Transverse colon (tissue), 4 donors: ENCODE measurements around the gene SYNCRIP. TPM values are rescaled to one million over a fixed set of nuclear protein-coding genes. Genes with fewer than 3 reads are reported as not detected.

Experiments
- DNase-seq: peaks from one replicate; pipeline ENCODE4 v3.0.0-alpha.2; 2019
- H3K27ac ChIP-seq, 4 donors: fragments of 200-600 bp; sonication (generic); 2 replicates each; pipeline ENCODE4 v1.5.1; 2016 to 2018; ENCODE audit warnings: inconsistent platforms in 4 of 4
- H3K27me3 ChIP-seq: fragments of 200-600 bp; sonication (generic); 2 replicates; pipeline ENCODE4 v1.5.1; 2017; ENCODE audit warnings: inconsistent platforms
- H3K36me3 ChIP-seq, 4 donors: fragments of 200-600 bp; sonication (generic); 2 replicates each; pipeline ENCODE4 v1.5.1; 2017 to 2019; ENCODE audit warnings: inconsistent platforms in 4 of 4
- H3K4me1 ChIP-seq, 4 donors: fragments of 200-600 bp; sonication (generic); 2 replicates each; pipeline ENCODE4 v1.5.1; 2017 to 2020; ENCODE audit warnings: inconsistent platforms in 4 of 4
- H3K4me3 ChIP-seq, 4 donors: fragments of 200-600 bp; sonication (generic); 1 replicate in 1 of 4; 2 replicates in 3 of 4; pipeline versions ENCODE4 v1.5.1 to v1.6.1; 2017 to 2019; ENCODE audit warnings: inconsistent platforms in 4 of 4
- H3K9me3 ChIP-seq, 2 donors: fragments of 200-600 bp; sonication (generic); 2 replicates each; pipeline ENCODE4 v1.5.1; 2017 to 2019; ENCODE audit warnings: inconsistent platforms in 2 of 2
- EP300 ChIP-seq: sonication (generic); formaldehyde crosslinking; IDR thresholded peaks from one replicate; pipeline ENCODE4 v1.6.1; 2017; ENCODE audit warnings: antibody characterized with exemption, low read depth
- POLR2A ChIP-seq: fragments of 450-650 bp; IDR thresholded peaks from one replicate; pipeline ENCODE4 v1.6.1; 2016; ENCODE audit warnings: antibody characterized with exemption, mild to moderate bottlenecking, moderate library complexity
- POLR2AphosphoS5 ChIP-seq, 3 donors: sonication (generic); formaldehyde crosslinking; IDR thresholded peaks; one replicate each; pipeline ENCODE4 v1.6.1; 2016; ENCODE audit warnings: antibody characterized with exemption in 3 of 3
- WGBS, 2 donors: methylation state at CpG; one replicate each; pipeline ENCODE4 v1.1.5; 2018; ENCODE audit warnings: low coverage in 1 of 2; 5-methylcytosine and 5-hydroxymethylcytosine counted together
- in situ Hi-C, 4 donors: fragments of 200-750 bp; cut with MboI; loops; one replicate each; pipeline versions ENCODE4 v1.15.0 to v1.15.1; 2017; ENCODE audit warnings: low sequenced_read_pairs in 3 of 4, low pct_ligation_motif_present in 1 of 4, low pct_unique_long_range_greater_than_20kb in 1 of 4
- intact Hi-C: fragments of 100-400 bp; cut with DNase I; formaldehyde crosslinking; loops from one replicate; pipeline ENCODE4 v1.15.1; 2023; ENCODE audit warnings: low total_unique reads
- total RNA-seq, 4 donors: library from RNA; depleted of rRNA; stranded (reverse); fragments of >200 nt; gene quantifications; one replicate each; pipeline ENCODE4 v1.1.0, GENCODE V29; 2016
- TF ChIP-seq, protein P1 (sequence below), 5 experiments: fragments of 200-600 bp in 3 of 5; fragments of 450-650 bp in 2 of 5; sonication (generic) in 3 of 5; IDR thresholded peaks; 1 replicate in 2 of 5; 2 replicates in 3 of 5; pipeline ENCODE4 v1.5.1; 2016 to 2017; ENCODE audit warnings: antibody characterized with exemption in 5 of 5, inconsistent platforms in 3 of 5, mild to moderate bottlenecking in 2 of 5, moderate library complexity in 1 of 5

The SYNCRIP gene
- total RNA-seq, 4 donors from 2014 or later, result 27.7 to 84.8 (median 41.9) TPM

DNA sequence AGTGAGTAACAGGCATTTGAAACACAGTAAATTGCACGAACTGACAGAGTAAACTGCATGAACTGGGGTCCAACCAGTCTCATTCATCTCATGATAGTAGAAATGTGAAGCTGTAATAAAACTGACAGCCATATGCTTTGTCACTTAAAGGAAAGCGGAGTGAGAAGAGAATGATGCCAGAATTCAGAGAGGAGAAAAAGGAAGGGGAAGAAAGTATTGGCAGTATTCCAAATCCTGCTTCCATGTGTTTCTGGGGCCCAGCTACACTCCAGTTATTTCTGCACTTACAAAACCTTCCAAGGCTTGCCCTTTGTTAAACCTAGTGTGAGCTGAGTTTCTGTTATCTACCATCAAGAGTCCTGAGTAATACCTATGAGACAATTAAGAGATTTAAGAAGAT is 66.2 kb downstream of the SYNCRIP start:
- no peak for DNase-seq
- intact Hi-C loops, result no loop called here
- no peaks in the 10 kb centered on the region for H3K9me3 ChIP-seq
- H3K4me1 ChIP-seq, result peaks cover 0 to 41% (median 20%) of the 10 kb centered on the region in 4 donors
- no peak overlapping the region for H3K4me3 ChIP-seq
- H3K27me3 ChIP-seq, result no peaks in the 10 kb centered on the region
- H3K36me3 ChIP-seq, result peaks cover 0 to 7% (median 0%) of the 10 kb centered on the region in 4 donors
- 70 to 71% methylated on average over 2 of the region's 2 CpGs for WGBS, 2 donors
- TF ChIP-seq EP300, result no peak
- TF ChIP-seq POLR2A, result no peak
- TF ChIP-seq, protein P1, sequence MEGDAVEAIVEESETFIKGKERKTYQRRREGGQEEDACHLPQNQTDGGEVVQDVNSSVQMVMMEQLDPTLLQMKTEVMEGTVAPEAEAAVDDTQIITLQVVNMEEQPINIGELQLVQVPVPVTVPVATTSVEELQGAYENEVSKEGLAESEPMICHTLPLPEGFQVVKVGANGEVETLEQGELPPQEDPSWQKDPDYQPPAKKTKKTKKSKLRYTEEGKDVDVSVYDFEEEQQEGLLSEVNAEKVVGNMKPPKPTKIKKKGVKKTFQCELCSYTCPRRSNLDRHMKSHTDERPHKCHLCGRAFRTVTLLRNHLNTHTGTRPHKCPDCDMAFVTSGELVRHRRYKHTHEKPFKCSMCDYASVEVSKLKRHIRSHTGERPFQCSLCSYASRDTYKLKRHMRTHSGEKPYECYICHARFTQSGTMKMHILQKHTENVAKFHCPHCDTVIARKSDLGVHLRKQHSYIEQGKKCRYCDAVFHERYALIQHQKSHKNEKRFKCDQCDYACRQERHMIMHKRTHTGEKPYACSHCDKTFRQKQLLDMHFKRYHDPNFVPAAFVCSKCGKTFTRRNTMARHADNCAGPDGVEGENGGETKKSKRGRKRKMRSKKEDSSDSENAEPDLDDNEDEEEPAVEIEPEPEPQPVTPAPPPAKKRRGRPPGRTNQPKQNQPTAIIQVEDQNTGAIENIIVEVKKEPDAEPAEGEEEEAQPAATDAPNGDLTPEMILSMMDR (IDR thresholded peaks at IDR 0.05), result no peak
- TF ChIP-seq POLR2AphosphoS5 (IDR thresholded peaks at IDR 0.05), result no peak
- in situ Hi-C loops, result no loop called here
- no peak overlapping the region for H3K27ac ChIP-seq

DNA sequence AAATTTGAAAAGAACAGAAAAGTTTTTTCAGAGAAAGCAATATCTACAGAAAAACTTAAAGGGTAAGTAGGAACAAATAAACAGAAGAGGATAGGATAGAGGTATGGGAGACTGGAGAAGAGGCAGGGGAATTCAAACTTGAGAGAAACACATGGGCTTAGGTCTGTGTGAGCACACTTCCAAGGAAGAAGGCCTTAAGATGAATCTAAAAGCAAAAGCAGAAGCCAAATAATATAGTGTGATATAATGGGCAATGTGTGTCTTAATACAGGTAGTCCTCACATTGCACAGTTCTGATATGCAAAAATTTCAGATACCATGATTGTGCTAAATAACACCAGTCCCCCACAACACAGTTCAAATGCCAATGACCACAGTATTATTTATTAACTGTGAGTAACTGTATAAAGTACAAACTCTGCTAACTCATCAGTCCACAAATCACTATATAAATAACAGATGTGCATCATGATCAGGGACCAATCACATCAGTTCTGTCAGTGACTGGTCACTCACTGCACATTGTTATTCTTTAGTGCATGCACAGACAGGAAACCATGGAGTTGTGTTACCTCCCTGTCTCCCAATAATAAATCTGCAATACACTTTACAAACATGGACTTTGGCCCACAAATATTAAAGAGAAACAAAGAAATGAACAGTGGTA is 67.6 kb downstream of the SYNCRIP start:
- in situ Hi-C loops (no loop called here), intact Hi-C loops (no loop called here)
- no peak overlapping the region for H3K27ac ChIP-seq
- DNase-seq, result no peak
- H3K4me3 ChIP-seq, result no peak overlapping the region
- peaks cover 0 to 27% (median 14%) of the 10 kb centered on the region in 4 donors for H3K4me1 ChIP-seq
- peaks cover 0 to 18% (median 0%) of the 10 kb centered on the region in 4 donors for H3K36me3 ChIP-seq
- TF ChIP-seq POLR2A, result no peak
- no peak for TF ChIP-seq POLR2AphosphoS5 (IDR thresholded peaks at IDR 0.05)
- TF ChIP-seq, protein P1 (IDR thresholded peaks at IDR 0.05), result no peak
- no peak for TF ChIP-seq EP300
- H3K9me3 ChIP-seq, result no peaks in the 10 kb centered on the region
- no peaks in the 10 kb centered on the region for H3K27me3 ChIP-seq

DNA sequence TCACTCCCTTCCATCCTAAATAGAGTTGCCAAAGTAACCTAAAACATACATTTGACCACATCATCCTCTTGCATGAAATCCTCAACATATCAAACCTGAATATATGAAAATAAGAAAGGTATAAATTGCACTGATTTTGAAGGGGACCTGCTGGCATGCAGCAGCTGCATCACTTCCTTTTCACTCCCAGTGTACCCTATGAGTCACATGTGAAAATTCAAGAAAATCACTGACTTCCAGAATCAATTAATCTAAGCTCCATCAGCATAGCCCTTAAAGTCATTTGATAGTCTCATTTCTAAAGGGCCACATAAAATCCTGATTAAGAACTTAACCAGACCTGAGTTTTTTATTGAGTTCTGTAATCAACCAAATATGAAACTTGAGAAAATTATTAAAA is 73.4 kb downstream of the SYNCRIP start:
- no peaks in the 10 kb centered on the region for H3K27me3 ChIP-seq
- DNase-seq, result no peak
- intact Hi-C loops, result no loop called here
- no peaks in the 10 kb centered on the region for H3K9me3 ChIP-seq
- in situ Hi-C loops, result no loop called here
- no peak overlapping the region for H3K4me3 ChIP-seq
- H3K27ac ChIP-seq, result no peak overlapping the region
- no peaks in the 10 kb centered on the region for H3K4me1 ChIP-seq
- peaks cover 0 to 43% (median 5%) of the 10 kb centered on the region in 4 donors for H3K36me3 ChIP-seq
- TF ChIP-seq, protein P1 (IDR thresholded peaks at IDR 0.05), result no peak
- no peak for TF ChIP-seq EP300

- H3K36me3 ChIP-seq, result peaks cover 0 to 48% (median 5%) of the 10 kb centered on the region in 4 donors
- H3K27me3 ChIP-seq, result no peaks in the 10 kb centered on the region
- no peaks in the 10 kb centered on the region for H3K9me3 ChIP-seq
- H3K27ac ChIP-seq, result no peak overlapping the region
- H3K4me1 ChIP-seq, result no peaks in the 10 kb centered on the region
- no peak overlapping the region for H3K4me3 ChIP-seq
- in situ Hi-C loops, result no loop called here
- intact Hi-C loops, result no loop called here
- DNase-seq, result no peak
- TF ChIP-seq POLR2AphosphoS5 (IDR thresholded peaks at IDR 0.05) (no peak), EP300 (no peak), POLR2A (no peak)
- TF ChIP-seq, protein P1 (IDR thresholded peaks at IDR 0.05), result no peak
- 85 to 93% methylated on average over 6 of the region's 6 CpGs for WGBS, 2 donors
Observed at GRCh38 chr6:85568411-85568810, 74.3 kb downstream of the SYNCRIP start.
